ENCODE measurements around the gene SORBS1.

Gene SORBS1

GRCh38 chr10:95330966-95331453, 230.2 kb downstream of the SORBS1 start:
- no peak overlapping the region for H3K4me3 ChIP-seq (ENCODE audit: low read depth, low read length)

GRCh38 chr10:95329296-95329695, 231.9 kb downstream of the SORBS1 start:
- H3K4me3 ChIP-seq (ENCODE audit: low read depth, low read length) = no peak overlapping the region

- no peak overlapping the region for H3K4me3 ChIP-seq (ENCODE audit: low read depth, low read length)
Measured at GRCh38 chr10:95328013-95328412, 233.2 kb downstream of the SORBS1 start.

GRCh38 chr10:95327367-95327766, 233.8 kb downstream of the SORBS1 start:
- no peak overlapping the region for H3K4me3 ChIP-seq (ENCODE audit: low read depth, low read length)

- no peak overlapping the region for H3K4me3 ChIP-seq (ENCODE audit: low read depth, low read length)
Measured at GRCh38 chr10:95326396-95326795, 234.8 kb downstream of the SORBS1 start.

- no peak overlapping the region for H3K4me3 ChIP-seq (ENCODE audit: low read depth, low read length)
Measured at GRCh38 chr10:95325863-95326262, 235.3 kb downstream of the SORBS1 start.

- no peak overlapping the region for H3K4me3 ChIP-seq (ENCODE audit: low read depth, low read length)
Measured at GRCh38 chr10:95324436-95325268, 236.5 kb downstream of the SORBS1 start.

- H3K4me3 ChIP-seq (ENCODE audit: low read depth, low read length) = no peak overlapping the region
Measured at GRCh38 chr10:95321554-95322301, 239.4 kb downstream of the SORBS1 start.

- no peak overlapping the region for H3K4me3 ChIP-seq (ENCODE audit: low read depth, low read length)
Measured at GRCh38 chr10:95319239-95319638, 241.9 kb downstream of the SORBS1 start.

- no peak overlapping the region for H3K4me3 ChIP-seq (ENCODE audit: low read depth, low read length)
Measured at GRCh38 chr10:95315509-95315908, 245.7 kb downstream of the SORBS1 start.

- no peak overlapping the region for H3K4me3 ChIP-seq (ENCODE audit: low read depth, low read length)
Measured at GRCh38 chr10:95314192-95314918, 246.8 kb downstream of the SORBS1 start.

GRCh38 chr10:95312986-95313495, 248.1 kb downstream of the SORBS1 start:
- H3K4me3 ChIP-seq (ENCODE audit: low read depth, low read length) = no peak overlapping the region

GRCh38 chr10:95312257-95312656, 248.9 kb downstream of the SORBS1 start:
- no peak overlapping the region for H3K4me3 ChIP-seq (ENCODE audit: low read depth, low read length)

- H3K4me3 ChIP-seq (ENCODE audit: low read depth, low read length) = no peak overlapping the region
Measured at GRCh38 chr10:95309958-95310357, 251.2 kb downstream of the SORBS1 start.

GRCh38 chr10:95308389-95309302, 252.5 kb downstream of the SORBS1 start:
- H3K4me3 ChIP-seq (ENCODE audit: low read depth, low read length) = no peak overlapping the region

GRCh38 chr10:95306851-95307250, 254.3 kb downstream of the SORBS1 start:
- H3K4me3 ChIP-seq (ENCODE audit: low read depth, low read length) = no peak overlapping the region

- no peak overlapping the region for H3K4me3 ChIP-seq (ENCODE audit: low read depth, low read length)
Measured at GRCh38 chr10:95306318-95306650, 254.9 kb downstream of the SORBS1 start.

GRCh38 chr10:95305606-95306317, 255.4 kb downstream of the SORBS1 start:
- H3K4me3 ChIP-seq (ENCODE audit: low read depth, low read length) = no peak overlapping the region

- no peak overlapping the region for H3K4me3 ChIP-seq (ENCODE audit: low read depth, low read length)
Measured at GRCh38 chr10:95304976-95305375, 256.2 kb downstream of the SORBS1 start.

- no peak overlapping the region for H3K4me3 ChIP-seq (ENCODE audit: low read depth, low read length)
Measured at GRCh38 chr10:95304463-95304862, 256.7 kb downstream of the SORBS1 start.
